Dendritic cell treated with granulocyte-macrophage colony-stimulating factor and Interleukin-4, amounts not matched to agents 40 ng/mL and 50 ng/mL, for 4 days (primary cell): ENCODE results near the gene MAPK8IP3.

Source experiments
- H3K27ac Mint-ChIP-seq: one replicate; pipeline ENCODE4 v1.8.0; 2022; ENCODE audit warnings: mild to moderate bottlenecking, mixed read lengths
- H3K27me3 Mint-ChIP-seq: one replicate; pipeline ENCODE4 v1.8.0; 2022; ENCODE audit warnings: mild to moderate bottlenecking, mixed read lengths
- H3K36me3 Mint-ChIP-seq: one replicate; pipeline ENCODE4 v1.8.0; 2022; ENCODE audit warnings: low read depth, mixed read lengths
- H3K4me1 Mint-ChIP-seq: one replicate; pipeline ENCODE4 v1.8.0; 2022; ENCODE audit warnings: low read depth, mixed read lengths
- H3K4me3 Mint-ChIP-seq: one replicate; pipeline ENCODE4 v1.8.0; 2022; ENCODE audit warnings: mild to moderate bottlenecking, moderate library complexity, mixed read lengths
- H3K9me3 Mint-ChIP-seq: one replicate; pipeline ENCODE4 v1.8.0; 2022; ENCODE audit warnings: mixed read lengths
- intact Hi-C: fragments of 100-400 bp; cut with micrococcal nuclease; formaldehyde crosslinking; loops from one replicate; pipeline ENCODE4 v1.15.0; 2022

MAPK8IP3 gene

GRCh38 chr16:1818873-1819525 lies 113.0 kb downstream of the MAPK8IP3 start:
- Mint-ChIP-seq H3K4me1 (peaks cover 4% of the 10 kb centered on the region), H3K4me3 (no peak overlapping the region), H3K9me3 (no peaks in the 10 kb centered on the region), H3K27me3 (no peaks in the 10 kb centered on the region), H3K36me3 (peaks cover 95% of the 10 kb centered on the region), H3K27ac (no peak overlapping the region)
- intact Hi-C loops, result no loop called here

- Mint-ChIP-seq H3K27me3 (no peaks in the 10 kb centered on the region), H3K9me3 (no peaks in the 10 kb centered on the region), H3K27ac (no peak overlapping the region), H3K4me3 (no peak overlapping the region), H3K4me1 (peaks cover 10% of the 10 kb centered on the region), H3K36me3 (peaks cover 95% of the 10 kb centered on the region)
- intact Hi-C loops, result no loop called here
These were observed 113.6 kb downstream of the MAPK8IP3 start for GRCh38 chr16:1819611-1820010.
